DOHH2 (cell line): ENCODE data around the gene TFCP2.

ENCODE experiments used
- CTCF ChIP-seq: fragments of 200-600 bp; sonication (generic); IDR thresholded peaks from one replicate; pipeline ENCODE4 v1.5.1; 2014; ENCODE audit warnings: antibody characterized with exemption, mild to moderate bottlenecking, low read depth, low read length; ENCODE audit not compliant: poor library complexity, severe bottlenecking
- EZH2phosphoT487 ChIP-seq: fragments of 200-600 bp; sonication (generic); IDR thresholded peaks from 2 replicates; pipeline ENCODE4 v1.6.1; 2017; ENCODE audit warnings: borderline replicate concordance, mild to moderate bottlenecking, antibody characterized with exemption, low read length, moderate library complexity, mixed read lengths

DNA sequence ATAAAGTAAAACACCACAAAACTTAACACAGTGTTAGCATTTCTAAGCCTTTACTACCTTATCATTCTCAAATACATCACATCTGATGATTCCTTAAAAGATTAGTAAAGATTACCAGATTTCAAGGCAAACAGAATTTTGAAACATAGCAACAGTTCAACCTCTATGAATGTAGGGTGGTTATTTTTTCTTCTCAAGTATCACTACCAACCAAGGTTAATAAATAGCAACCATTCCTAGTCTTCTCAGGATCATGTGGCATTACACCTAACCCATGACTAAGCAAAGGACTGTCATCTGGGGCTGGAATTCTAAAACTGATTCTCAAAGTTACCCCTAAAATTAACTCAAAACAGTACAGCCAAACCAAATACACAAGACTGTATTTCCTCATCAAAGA lies 50.1 kb downstream of the TFCP2 start:
- TF ChIP-seq CTCF (no peak), EZH2phosphoT487 (no peak)
